Esophagus muscularis mucosa (tissue), 3 donors: ENCODE results near the gene STYXL1.

Experiments
- POLR2A ChIP-seq: fragments of 450-650 bp; IDR thresholded peaks from one replicate; pipeline ENCODE4 v1.6.1; 2017; ENCODE audit warnings: antibody characterized with exemption, moderate library complexity, mild to moderate bottlenecking, low read depth
- POLR2AphosphoS5 ChIP-seq, 2 donors: sonication (generic); formaldehyde crosslinking; IDR thresholded peaks; one replicate each; pipeline ENCODE4 v1.6.1; 2017; ENCODE audit warnings: antibody characterized with exemption in 2 of 2
- TF ChIP-seq, protein P1 (sequence below), 3 experiments: fragments of 200-600 bp in 2 of 3; fragments of 450-650 bp in 1 of 3; sonication (generic) in 2 of 3; IDR thresholded peaks; one replicate each; pipeline ENCODE4 v1.5.1; 2017 to 2019; ENCODE audit warnings: antibody characterized with exemption in 3 of 3, mild to moderate bottlenecking in 2 of 3, moderate library complexity in 1 of 3

DNA sequence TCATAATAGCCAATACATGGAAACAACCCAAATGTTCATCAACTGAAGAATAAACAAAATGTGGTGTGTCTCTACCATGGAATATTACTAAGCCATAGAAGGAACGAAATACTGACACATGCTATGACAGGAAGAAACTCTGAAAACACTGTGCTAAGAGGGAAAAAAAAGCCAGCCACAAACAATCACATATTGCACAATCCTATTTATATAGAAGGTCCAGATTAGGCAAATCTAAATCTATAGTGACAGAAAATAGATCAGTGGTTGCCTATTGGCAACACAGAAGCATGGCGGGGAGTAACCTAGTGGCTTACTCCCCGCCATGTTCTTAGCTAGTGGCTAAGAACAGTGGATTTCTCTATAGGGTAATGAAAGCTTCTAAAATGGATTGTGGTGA is 48.1 kb upstream of the STYXL1 start:
- TF ChIP-seq, protein P1, sequence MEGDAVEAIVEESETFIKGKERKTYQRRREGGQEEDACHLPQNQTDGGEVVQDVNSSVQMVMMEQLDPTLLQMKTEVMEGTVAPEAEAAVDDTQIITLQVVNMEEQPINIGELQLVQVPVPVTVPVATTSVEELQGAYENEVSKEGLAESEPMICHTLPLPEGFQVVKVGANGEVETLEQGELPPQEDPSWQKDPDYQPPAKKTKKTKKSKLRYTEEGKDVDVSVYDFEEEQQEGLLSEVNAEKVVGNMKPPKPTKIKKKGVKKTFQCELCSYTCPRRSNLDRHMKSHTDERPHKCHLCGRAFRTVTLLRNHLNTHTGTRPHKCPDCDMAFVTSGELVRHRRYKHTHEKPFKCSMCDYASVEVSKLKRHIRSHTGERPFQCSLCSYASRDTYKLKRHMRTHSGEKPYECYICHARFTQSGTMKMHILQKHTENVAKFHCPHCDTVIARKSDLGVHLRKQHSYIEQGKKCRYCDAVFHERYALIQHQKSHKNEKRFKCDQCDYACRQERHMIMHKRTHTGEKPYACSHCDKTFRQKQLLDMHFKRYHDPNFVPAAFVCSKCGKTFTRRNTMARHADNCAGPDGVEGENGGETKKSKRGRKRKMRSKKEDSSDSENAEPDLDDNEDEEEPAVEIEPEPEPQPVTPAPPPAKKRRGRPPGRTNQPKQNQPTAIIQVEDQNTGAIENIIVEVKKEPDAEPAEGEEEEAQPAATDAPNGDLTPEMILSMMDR (IDR thresholded peaks at IDR 0.05), result no peak
- TF ChIP-seq POLR2A (no peak), POLR2AphosphoS5 (IDR thresholded peaks at IDR 0.05) (no peak)
